ENCODE data around the gene NAA30. TPM values are rescaled to one million over a fixed set of nuclear protein-coding genes. Genes with fewer than 3 reads are reported as not detected.

Gene NAA30
- polyA plus RNA-seq, 1 donor from 2014 or later, result 26.9 TPM

DNA sequence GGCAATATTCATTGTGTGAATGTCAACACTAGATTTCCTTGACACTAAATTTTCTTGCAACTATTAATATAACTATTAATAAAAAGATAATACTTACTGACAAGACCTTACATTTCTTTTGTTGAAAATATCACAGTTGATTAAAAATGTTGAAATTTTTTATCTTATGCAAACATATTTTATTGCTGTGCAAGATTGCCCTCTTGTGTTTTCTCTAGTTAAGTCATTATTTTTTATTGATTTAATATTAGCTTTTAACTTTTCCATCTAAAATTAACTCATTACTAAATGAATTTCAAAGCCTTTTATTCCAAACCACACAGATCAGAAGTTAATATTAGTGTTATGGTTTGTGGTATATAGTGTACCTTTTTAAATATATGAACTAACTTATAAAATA lies 11.7 kb upstream of the NAA30 start:
- H3K9me3 ChIP-seq (ENCODE audit: low read length), result no peaks in the 10 kb centered on the region
- H3F3A ChIP-seq (ENCODE audit: insufficient read depth, low read length, poor library complexity, severe bottlenecking), result no peaks in the 10 kb centered on the region
- no peaks in the 10 kb centered on the region for H3K9me2 ChIP-seq (ENCODE audit: insufficient read depth, low read length)
- H3K36me3 ChIP-seq (ENCODE audit: insufficient read depth, low read length), result no peaks in the 10 kb centered on the region
- no peak overlapping the region for H3K9ac ChIP-seq (ENCODE audit: low read length)
- H3K4me2 ChIP-seq (ENCODE audit: low read length), result no peak overlapping the region
- H3K27me3 ChIP-seq (ENCODE audit: insufficient read depth, low read depth, low read length), result no peaks in the 10 kb centered on the region
- no peak overlapping the region for H3K27ac ChIP-seq (ENCODE audit: low read length)
- no peak overlapping the region for H3K4me3 ChIP-seq (ENCODE audit: low read length)
- no peaks in the 10 kb centered on the region for H3K79me2 ChIP-seq (replicated peaks; ENCODE audit: insufficient read depth, low read length)
- no peak overlapping the region for H2AFZ ChIP-seq (ENCODE audit: low read depth, low read length)
- no peaks in the 10 kb centered on the region for H4K20me1 ChIP-seq (ENCODE audit: insufficient read depth)
- peak; percentile 34 for TF ChIP-seq RAD21 (conservative IDR thresholded peaks at IDR 0.05)
- no peak for TF ChIP-seq EP300 (conservative IDR thresholded peaks at IDR 0.05; ENCODE audit: poor library complexity, severe bottlenecking)
- TF ChIP-seq REST (IDR thresholded peaks at IDR 0.05; ENCODE audit: borderline replicate concordance), result no peak
- no peak for TF ChIP-seq TAF1 (IDR thresholded peaks at IDR 0.05; ENCODE audit: low read depth)
- TF ChIP-seq, protein P1, sequence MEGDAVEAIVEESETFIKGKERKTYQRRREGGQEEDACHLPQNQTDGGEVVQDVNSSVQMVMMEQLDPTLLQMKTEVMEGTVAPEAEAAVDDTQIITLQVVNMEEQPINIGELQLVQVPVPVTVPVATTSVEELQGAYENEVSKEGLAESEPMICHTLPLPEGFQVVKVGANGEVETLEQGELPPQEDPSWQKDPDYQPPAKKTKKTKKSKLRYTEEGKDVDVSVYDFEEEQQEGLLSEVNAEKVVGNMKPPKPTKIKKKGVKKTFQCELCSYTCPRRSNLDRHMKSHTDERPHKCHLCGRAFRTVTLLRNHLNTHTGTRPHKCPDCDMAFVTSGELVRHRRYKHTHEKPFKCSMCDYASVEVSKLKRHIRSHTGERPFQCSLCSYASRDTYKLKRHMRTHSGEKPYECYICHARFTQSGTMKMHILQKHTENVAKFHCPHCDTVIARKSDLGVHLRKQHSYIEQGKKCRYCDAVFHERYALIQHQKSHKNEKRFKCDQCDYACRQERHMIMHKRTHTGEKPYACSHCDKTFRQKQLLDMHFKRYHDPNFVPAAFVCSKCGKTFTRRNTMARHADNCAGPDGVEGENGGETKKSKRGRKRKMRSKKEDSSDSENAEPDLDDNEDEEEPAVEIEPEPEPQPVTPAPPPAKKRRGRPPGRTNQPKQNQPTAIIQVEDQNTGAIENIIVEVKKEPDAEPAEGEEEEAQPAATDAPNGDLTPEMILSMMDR (IDR thresholded peaks at IDR 0.05; ENCODE audit: poor library complexity, severe bottlenecking), result peak; percentile 29
- no peak for TF ChIP-seq POLR2AphosphoS5 (IDR thresholded peaks at IDR 0.05)

DNA sequence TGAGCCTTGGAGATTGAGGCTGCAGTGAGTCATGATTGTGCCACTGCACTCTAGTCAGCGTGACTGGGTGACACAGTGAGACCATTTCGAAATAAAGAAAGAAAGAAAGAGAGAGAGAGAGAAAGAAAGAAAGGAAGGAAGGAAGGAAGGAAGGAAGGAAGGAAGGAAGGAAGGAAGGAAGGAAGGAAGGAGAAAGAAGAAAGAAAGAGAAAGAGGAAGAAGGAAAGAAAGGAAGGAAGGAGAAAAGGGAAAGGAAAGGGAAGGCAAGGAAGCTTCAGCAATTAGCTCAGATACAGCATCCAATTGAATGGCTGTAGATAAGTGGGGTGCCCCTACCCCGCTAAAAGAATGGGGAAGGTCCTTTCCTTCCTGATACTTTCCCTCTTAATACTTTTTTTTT lies 9.5 kb upstream of the NAA30 start:
- Histone ChIP-seq H3K36me3 (ENCODE audit: insufficient read depth, low read length) (no peaks in the 10 kb centered on the region), H3K27ac (ENCODE audit: low read length) (no peak overlapping the region), H3K4me3 (ENCODE audit: low read length) (no peak overlapping the region), H3K9me2 (ENCODE audit: insufficient read depth, low read length) (no peaks in the 10 kb centered on the region), H3F3A (ENCODE audit: insufficient read depth, low read length, poor library complexity, severe bottlenecking) (no peaks in the 10 kb centered on the region), H4K20me1 (ENCODE audit: insufficient read depth) (no peaks in the 10 kb centered on the region), H3K27me3 (ENCODE audit: insufficient read depth, low read depth, low read length) (no peaks in the 10 kb centered on the region), H2AFZ (ENCODE audit: low read depth, low read length) (no peak overlapping the region), H3K4me2 (ENCODE audit: low read length) (no peak overlapping the region), H3K9ac (ENCODE audit: low read length) (no peak overlapping the region), H3K79me2 (replicated peaks; ENCODE audit: insufficient read depth, low read length) (no peaks in the 10 kb centered on the region), H3K9me3 (ENCODE audit: low read length) (no peaks in the 10 kb centered on the region)
- no peak for TF ChIP-seq MXI1 (conservative IDR thresholded peaks at IDR 0.05; ENCODE audit: poor library complexity, severe bottlenecking)

- Histone ChIP-seq H3K4me2 (ENCODE audit: low read length) (no peak overlapping the region), H3K9ac (ENCODE audit: low read length) (no peak overlapping the region)
These were observed 8.1 kb upstream of the NAA30 start for GRCh38 chr14:57382283-57382682.

More at GRCh38 chr14:57382283-57382682, 8.1 kb upstream of the NAA30 start:
- Histone ChIP-seq H2AFZ (ENCODE audit: low read depth, low read length) (no peak overlapping the region), H3K9me2 (ENCODE audit: insufficient read depth, low read length) (no peaks in the 10 kb centered on the region), H3K27me3 (ENCODE audit: insufficient read depth, low read depth, low read length) (no peaks in the 10 kb centered on the region), H3K79me2 (replicated peaks; ENCODE audit: insufficient read depth, low read length) (no peaks in the 10 kb centered on the region), H3K27ac (ENCODE audit: low read length) (no peak overlapping the region), H3K9me3 (ENCODE audit: low read length) (no peaks in the 10 kb centered on the region), H4K20me1 (ENCODE audit: insufficient read depth) (no peaks in the 10 kb centered on the region), H3F3A (ENCODE audit: insufficient read depth, low read length, poor library complexity, severe bottlenecking) (no peaks in the 10 kb centered on the region), H3K4me3 (ENCODE audit: low read length) (no peak overlapping the region), H3K36me3 (ENCODE audit: insufficient read depth, low read length) (no peaks in the 10 kb centered on the region)
- TF ChIP-seq REST (IDR thresholded peaks at IDR 0.05; ENCODE audit: borderline replicate concordance), result no peak
- TF ChIP-seq EZH2 (IDR thresholded peaks at IDR 0.05; ENCODE audit: borderline replicate concordance, insufficient read depth, low read length, poor library complexity, severe bottlenecking), result no peak
- no peak for TF ChIP-seq RAD21 (conservative IDR thresholded peaks at IDR 0.05)
- TF ChIP-seq MXI1 (conservative IDR thresholded peaks at IDR 0.05; ENCODE audit: poor library complexity, severe bottlenecking), result no peak
- TF ChIP-seq, protein P1 (IDR thresholded peaks at IDR 0.05; ENCODE audit: poor library complexity, severe bottlenecking), result no peak
- no peak for TF ChIP-seq SMC3 (conservative IDR thresholded peaks at IDR 0.05; ENCODE audit: poor library complexity)
- no peak for TF ChIP-seq POLR2AphosphoS5 (IDR thresholded peaks at IDR 0.05)
- TF ChIP-seq TAF1 (IDR thresholded peaks at IDR 0.05; ENCODE audit: low read depth), result no peak
- TF ChIP-seq EP300 (conservative IDR thresholded peaks at IDR 0.05; ENCODE audit: poor library complexity, severe bottlenecking), result no peak
